Measurements from ENCODE around the gene CMSS1. TPM values are rescaled to one million over a fixed set of nuclear protein-coding genes. Genes with fewer than 3 reads are reported as not detected.
A peak's percentile ranks its signal among the peaks of the same experiment; 100 is the strongest.
"Not testable (repeated sequence)": the region's sequence is repeated elsewhere in the genome, so short reads cannot be mapped to it uniquely, and the experiment has no call there.

CMSS1 gene
- total RNA-seq, 1 donor from 2014 or later: 36.9 TPM

DNA sequence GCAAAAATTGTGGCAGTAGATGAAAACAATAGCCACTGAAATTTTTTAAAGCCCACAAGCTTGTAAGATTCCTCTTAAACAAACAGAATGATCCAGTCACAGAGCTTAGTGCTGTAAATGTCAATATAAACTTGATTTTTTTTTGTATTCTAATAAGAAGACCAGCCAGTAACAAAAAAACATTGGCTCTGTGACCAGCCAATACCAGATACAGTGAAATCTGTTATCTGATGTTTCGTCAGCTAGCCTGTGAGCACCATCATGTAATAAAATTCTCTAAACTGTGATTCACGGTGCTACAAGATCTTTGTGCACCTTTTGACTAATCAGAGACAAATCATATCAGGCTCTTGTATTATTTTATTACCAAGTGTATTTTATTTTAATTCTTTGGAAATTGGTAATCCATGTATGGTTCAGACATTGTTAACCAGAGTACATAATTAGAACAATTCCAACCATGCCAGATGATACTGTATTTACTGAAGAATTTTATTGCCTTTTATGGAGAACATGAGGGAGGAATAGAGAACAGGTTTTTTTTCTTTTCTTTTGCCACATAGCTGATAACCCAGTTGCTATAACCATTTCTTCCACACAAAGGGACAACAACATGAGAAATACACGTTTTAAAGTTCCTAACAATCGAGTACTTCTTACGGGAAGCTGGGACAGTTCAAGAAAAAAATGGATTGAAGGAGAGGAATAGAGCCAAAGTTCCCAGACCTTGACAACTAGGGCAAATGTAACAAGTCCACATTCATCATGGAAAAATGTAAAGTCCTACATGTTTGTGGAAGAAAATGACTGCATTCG, 224.7 kb downstream of the CMSS1 start:
- ATAC-seq (ENCODE audit: poor library complexity) (peak; percentile 10), DNase-seq (no peak)
- intact Hi-C loops (cut with DNase I): loop anchor here (10.0 kb wide), 2 partner anchors 98 to 168 kb away; no protein-coding TSS in a partner anchor

GRCh38 chr3:100043271-100043670, 225.6 kb downstream of the CMSS1 start:
- no peak for DNase-seq
- intact Hi-C loops (cut with DNase I): loop anchor here (10.0 kb wide), 2 partner anchors 98 to 168 kb away; no protein-coding TSS in a partner anchor
- ATAC-seq (ENCODE audit: poor library complexity): no peak

DNA sequence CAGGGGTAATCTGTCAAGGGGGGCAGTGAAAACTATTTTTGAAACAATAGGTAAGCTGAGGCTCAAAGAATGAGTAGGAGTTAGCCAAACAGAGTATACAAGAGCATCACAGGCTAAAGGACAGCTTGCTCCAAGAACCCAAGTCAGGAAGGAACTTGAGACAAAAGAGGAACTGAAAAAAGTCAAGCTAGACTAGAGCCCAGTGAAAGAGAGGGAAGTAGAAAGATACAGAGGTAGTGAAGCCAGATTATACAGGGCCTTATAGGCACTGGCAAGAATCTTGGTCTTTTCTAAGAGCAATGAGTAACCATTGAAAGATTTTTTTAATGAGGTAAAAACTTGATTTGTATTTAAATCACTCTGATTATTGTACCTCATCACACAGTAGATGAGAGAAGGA, 226.7 kb downstream of the CMSS1 start:
- intact Hi-C loops (cut with DNase I): loop anchor here (10.0 kb wide), 2 partner anchors 100 to 170 kb away; no protein-coding TSS in a partner anchor
- no peak for DNase-seq
- no peak for ATAC-seq (ENCODE audit: poor library complexity)

- intact Hi-C loops (cut with DNase I): loop anchor here (10.0 kb wide), 2 partner anchors 101 to 171 kb away; no protein-coding TSS in a partner anchor
- DNase-seq: peak; percentile 80
- ATAC-seq (ENCODE audit: poor library complexity): peak; percentile 69
Observed at GRCh38 chr3:100045696-100046095, 228.0 kb downstream of the CMSS1 start.

- intact Hi-C loops (cut with DNase I): loop anchor here (10.0 kb wide), 2 partner anchors 102 to 172 kb away; no protein-coding TSS in a partner anchor
- DNase-seq (no peak), ATAC-seq (ENCODE audit: poor library complexity) (no peak)
Observed at GRCh38 chr3:100046986-100047385, 229.3 kb downstream of the CMSS1 start.

- intact Hi-C loops (cut with DNase I): loop anchor here (10.0 kb wide), 2 partner anchors 103 to 173 kb away; no protein-coding TSS in a partner anchor
- ATAC-seq (ENCODE audit: poor library complexity) (no peak), DNase-seq (no peak)
Observed at GRCh38 chr3:100047455-100048141, 229.9 kb downstream of the CMSS1 start.

DNA sequence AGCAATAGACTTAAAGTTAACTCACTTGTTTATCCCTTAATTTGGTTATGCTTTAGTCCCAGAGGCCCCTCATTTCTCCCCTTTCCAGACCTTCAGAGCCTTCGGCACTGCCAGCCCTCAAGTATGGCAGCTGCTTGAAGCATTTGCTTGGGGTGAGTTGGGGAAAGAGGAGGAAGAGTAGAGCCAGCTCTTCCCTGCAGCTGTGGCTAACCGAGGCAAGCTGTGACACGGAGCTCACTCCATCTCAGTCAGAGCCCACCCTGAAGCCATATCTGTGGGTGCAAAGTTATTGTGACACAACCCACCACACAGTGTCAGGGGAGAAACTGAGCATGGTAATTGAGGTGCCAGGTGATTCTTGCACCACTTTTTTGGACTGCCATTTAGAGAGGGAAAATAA, 230.6 kb downstream of the CMSS1 start:
- ATAC-seq (ENCODE audit: poor library complexity) (no peak), DNase-seq (no peak)

GRCh38 chr3:100051513-100051912, 233.9 kb downstream of the CMSS1 start:
- ATAC-seq (ENCODE audit: poor library complexity); intact Hi-C loops (cut with DNase I); DNase-seq: not testable (repeated sequence)

More for the DNA sequence above, 230.6 kb downstream of the CMSS1 start:
- intact Hi-C loops (cut with DNase I): loop anchor here (10.0 kb wide), 2 partner anchors 103 to 173 kb away; no protein-coding TSS in a partner anchor

- ATAC-seq (ENCODE audit: poor library complexity): no peak
- DNase-seq: no peak
- intact Hi-C loops (cut with DNase I): no loop called here
Observed at GRCh38 chr3:100053951-100054620, 236.4 kb downstream of the CMSS1 start.

GRCh38 chr3:100057716-100058575, 240.3 kb downstream of the CMSS1 start:
- ATAC-seq (ENCODE audit: poor library complexity): peak; percentile 74
- intact Hi-C loops (cut with DNase I): loop anchor here (5.0 kb wide), 1 partner anchor 211 kb away; no protein-coding TSS in a partner anchor
- no peak for DNase-seq

DNA sequence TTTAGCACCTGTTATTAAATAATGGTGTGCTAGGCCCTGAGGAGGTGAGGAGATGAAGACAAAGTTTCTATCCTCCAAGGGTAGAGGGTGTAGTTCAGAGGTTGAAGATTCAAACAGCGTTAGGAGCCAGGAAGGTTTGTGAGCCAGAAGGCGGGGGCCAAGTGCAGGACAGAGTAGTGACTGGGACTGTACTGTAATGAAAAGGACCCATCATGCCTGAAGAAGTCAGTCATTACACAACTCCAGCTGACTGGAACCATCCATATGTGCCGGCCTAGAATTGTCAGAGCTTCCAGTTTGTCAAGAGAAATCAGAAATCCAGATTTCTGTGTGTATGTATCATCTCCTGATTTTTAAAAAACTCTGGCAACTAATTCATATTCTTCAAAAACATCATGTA, 241.8 kb downstream of the CMSS1 start:
- DNase-seq (no peak), ATAC-seq (ENCODE audit: poor library complexity) (peak; percentile 35)
- intact Hi-C loops (cut with DNase I): loop anchor here (5.0 kb wide), 1 partner anchor 212 kb away; no protein-coding TSS in a partner anchor

GRCh38 chr3:100060685-100061484, 243.2 kb downstream of the CMSS1 start:
- intact Hi-C loops (cut with DNase I): no loop called here
- DNase-seq: no peak
- ATAC-seq (ENCODE audit: poor library complexity): peak; percentile 13

GRCh38 chr3:100062665-100063064, 245.0 kb downstream of the CMSS1 start:
- intact Hi-C loops (cut with DNase I): no loop called here
- DNase-seq (no peak), ATAC-seq (ENCODE audit: poor library complexity) (no peak)

GRCh38 chr3:100063929-100064461, 246.3 kb downstream of the CMSS1 start:
- no peak for ATAC-seq (ENCODE audit: poor library complexity)
- no peak for DNase-seq
- intact Hi-C loops (cut with DNase I): no loop called here

DNA sequence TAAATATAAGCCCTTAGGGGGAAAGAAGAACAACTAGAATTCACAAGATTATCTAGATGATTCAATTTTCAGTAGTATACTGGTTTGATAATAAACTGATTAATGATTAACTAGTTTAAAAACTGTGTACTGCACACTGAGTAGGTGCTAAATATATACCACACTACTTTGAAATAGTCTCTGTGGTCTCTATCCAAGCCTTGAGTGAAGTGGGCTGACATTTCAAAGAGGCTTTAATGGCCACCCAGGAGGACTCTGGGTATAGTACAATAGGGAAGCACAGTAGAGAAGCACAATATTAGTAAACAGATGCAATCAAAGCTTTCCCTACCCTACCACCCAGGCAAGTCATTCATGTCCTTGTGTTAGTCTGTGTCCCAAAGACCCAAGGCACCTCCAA, 249.9 kb downstream of the CMSS1 start:
- ATAC-seq (ENCODE audit: poor library complexity) (no peak), DNase-seq (no peak)
- intact Hi-C loops (cut with DNase I): no loop called here

GRCh38 chr3:100068826-100069225, 251.2 kb downstream of the CMSS1 start:
- ATAC-seq (ENCODE audit: poor library complexity) (peak; percentile 94), DNase-seq (peak; percentile 85)
- intact Hi-C loops (cut with DNase I): no loop called here

DNA sequence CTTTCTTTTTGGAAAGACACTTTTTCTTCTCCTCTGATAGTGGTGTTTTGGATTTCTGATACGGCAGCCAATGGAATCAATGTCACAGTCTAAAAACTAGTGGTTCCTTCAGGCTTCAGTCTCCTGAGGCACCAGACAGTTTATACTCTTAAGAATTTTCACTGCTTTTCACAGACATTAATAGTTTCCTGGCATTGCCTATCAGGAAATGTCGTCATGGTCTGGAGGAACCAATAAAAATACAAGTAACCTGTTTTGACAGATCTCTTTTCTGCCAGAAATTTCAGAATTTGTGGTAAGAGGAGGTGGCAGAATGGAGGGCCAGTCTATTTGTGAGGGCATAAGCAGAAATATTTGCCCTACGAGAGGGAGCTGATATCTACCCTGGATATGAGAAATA, 251.8 kb downstream of the CMSS1 start:
- ATAC-seq (ENCODE audit: poor library complexity) (no peak), DNase-seq (no peak)
- intact Hi-C loops (cut with DNase I): no loop called here

Data from Right ventricle myocardium superior (tissue), 1 donor.